ENCODE data around the gene TBL1XR1.

TBL1XR1 gene

DNA sequence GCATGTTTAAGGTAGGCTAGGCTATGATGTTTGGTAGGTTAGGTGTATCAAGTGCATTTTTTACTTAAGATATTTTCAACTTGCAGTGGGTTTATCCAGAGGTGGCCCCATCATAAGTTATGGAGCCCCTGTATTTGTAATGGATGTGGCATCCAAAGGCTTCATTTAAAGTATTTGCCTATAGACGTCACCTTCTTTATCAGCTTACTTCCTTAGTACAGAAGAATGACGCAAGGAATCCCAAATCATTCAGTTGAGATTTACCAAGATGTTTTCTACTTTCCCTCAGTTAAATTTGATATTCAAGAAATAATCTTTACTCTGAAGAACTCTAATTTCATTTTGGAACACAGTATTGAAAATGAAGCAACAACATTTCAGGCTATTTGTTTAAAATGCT lies 201.3 kb downstream of the TBL1XR1 start:
- no peak for DNase-seq

DNA sequence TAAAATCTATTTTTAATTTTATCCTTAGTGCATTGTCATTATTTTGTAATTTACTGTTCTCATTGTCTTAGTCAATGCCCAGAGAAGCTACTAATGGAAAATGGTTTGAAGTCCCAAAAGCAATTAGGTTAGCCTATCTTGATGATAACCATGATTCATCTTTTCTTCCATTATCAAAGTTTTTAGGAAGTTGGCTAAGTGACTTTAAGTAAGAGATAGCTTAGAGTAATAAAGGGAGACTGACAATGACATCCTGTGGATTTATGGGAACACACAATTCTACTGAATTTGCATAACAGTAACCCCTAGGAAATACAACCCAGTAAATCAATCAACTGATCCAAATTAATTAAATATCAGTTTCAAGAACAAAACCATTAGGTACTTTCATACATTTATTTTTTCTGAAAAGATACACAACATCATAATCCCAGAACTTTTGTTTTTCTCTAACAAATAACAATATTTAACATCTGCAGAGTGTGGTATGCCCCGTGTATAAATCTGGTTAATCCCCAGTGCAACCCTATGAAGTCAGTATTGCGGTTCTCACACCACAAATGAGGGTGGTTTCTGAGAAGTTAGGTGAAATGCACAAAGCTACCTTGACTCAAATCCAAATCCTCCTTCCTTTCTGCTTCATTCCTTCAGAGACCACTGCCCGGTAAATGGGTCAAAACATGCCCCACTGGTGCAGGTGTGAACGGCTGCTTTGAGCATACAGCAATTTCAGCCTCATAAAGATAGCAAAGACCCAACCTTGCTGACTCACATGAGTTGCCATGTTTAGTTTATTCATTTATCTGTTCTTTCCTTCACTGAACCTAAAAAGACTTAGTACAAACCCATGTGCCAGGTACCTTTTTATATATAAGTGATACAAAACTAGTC lies 202.1 kb downstream of the TBL1XR1 start:
- DNase-seq = no peak

DNA sequence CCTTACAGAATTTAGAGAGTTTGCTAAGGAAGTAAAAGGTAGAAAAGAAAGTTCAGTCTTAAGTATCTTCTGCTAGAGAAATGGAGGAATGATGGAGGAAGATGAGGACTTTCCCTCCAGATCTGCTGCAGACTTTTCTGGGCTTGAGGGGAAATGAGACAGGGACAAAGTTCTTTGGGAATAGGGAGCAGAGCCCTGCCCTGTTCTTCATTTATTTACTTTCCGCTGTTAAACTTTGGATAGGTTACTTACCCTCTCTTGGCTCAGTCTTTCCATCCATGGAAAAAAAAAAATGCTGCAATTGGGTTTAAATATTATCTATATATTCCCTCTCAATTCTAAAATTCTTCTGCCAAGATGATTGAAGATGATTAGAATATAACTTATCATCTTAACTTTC lies 202.9 kb downstream of the TBL1XR1 start:
- no peak for DNase-seq

DNA sequence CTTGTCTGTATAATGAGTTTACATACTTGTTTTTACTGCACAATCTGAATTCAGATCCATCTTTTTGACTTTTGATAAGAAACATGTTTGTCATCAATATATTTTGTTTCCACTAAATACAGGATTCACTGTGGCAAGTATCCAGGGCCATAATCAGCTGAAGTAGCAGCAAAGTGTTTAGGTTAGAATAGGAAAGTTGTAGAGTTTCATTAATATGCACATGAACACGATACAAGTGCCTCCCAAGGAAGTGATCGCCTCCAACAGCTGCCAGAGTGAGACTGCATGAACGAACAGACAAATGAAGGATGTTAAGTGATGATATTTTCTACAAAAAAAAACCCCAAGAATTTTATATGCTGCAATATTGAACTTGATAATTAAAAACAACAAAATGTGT lies 204.3 kb downstream of the TBL1XR1 start:
- no peak for DNase-seq

DNA sequence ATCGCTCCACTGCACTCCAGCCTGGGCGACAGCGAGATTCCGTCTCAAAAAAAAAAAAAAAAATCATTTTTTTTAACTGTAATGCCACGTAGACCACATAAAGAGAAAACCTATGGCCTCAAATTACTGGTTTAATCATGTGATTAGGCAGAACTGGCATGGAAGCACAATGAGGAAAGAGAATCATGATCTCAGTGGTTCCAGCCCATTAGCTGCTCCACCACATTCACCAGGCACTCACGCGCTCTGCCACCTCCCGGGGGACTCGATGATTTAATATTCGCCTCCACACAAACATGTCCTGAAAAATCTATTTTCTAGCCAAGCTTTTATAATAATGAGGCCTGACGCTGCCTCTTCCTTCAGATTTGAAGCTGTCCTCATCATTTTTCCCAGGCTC lies 204.7 kb downstream of the TBL1XR1 start:
- DNase-seq = peak; percentile 13

DNA sequence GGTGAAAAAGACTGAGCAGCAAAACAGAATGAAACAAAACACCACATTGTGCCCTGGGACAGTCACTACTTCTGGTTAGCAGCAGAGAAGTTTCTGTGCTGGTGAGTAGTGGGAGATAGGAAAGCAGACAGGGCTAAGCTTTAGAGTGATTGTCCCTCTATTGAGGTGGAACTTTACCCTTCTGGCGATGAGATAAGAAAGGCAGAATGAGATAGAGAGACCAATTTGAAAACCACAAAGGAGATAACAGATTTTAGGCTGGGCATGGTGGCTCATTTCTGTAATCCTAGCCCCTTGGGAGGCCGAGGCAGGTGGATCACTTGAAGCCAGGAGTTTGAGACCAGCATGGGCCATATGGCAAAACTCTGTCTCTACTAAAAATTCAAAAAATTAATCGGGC lies 208.5 kb downstream of the TBL1XR1 start:
- DNase-seq = no peak

DNA sequence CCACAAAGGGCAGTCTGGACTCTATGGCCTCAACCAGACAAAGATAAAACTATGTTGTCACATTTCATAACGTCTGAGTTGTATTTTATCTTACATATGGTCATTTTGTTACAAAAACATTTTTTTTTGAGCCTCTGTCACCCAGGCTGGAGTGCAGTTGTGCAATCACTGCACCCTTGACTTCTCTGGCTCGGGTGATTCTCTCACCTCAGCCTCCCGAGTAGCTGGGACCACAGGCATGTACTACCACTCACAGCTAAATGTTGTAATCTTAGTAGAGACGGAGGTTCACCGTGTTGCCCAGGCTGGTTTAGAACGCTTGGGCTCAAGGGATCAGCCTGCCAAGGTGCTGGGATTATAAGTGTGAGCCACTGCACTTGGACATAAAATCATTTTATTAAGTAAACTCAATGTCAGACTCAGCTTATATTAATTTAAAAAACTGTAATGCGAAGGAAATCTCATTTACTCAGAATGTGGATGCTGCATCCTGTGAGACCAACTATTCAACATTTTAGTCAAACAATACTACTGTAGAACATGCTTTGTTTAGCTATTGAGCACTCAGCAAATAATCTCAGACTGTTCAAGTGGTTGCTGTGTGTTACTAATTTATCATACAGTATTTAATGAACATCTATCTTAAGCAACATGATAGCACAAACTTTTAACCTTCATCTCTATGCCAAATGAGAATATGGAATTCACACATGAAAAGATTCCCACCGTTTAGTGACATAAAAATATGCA lies 209.2 kb downstream of the TBL1XR1 start:
- DNase-seq = no peak

DNA sequence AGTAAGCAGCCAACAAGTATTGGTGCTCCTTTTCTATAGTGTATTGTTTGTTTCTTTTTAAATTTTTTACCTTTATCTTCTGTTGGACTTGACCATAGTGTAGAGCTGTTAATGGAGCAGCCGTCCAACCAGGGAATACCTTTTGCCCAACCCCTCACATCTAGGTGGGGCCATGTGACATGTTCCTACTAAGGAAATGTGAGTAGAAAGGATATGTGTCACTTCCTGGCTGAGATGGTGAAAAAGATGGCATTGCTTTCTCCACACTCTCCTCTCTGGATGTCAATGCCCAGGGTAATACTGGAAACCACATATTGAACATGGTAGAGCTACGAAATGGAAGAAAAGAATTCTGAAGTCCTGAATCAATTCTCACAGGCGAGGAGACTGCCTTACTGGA lies 218.8 kb downstream of the TBL1XR1 start:
- no peak for DNase-seq

DNA sequence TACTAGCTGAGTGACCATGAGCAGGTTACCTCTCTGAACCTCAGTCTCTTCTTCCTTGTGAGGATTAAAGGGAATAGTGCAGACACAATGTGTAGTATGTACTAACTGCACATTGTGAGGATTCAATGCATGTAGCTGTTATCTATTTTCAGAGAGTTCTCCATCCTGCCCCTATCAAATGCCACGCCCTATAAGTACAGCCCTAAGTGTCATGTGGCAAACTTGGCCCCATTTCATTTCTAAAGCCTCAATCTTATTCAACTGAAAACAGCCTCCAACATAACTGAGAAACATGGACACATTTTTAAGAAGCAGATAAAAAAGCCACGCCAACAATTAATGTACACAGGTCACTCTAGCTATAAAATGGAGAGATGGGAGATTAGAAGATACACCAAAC lies 220.0 kb downstream of the TBL1XR1 start:
- no peak for DNase-seq

DNA sequence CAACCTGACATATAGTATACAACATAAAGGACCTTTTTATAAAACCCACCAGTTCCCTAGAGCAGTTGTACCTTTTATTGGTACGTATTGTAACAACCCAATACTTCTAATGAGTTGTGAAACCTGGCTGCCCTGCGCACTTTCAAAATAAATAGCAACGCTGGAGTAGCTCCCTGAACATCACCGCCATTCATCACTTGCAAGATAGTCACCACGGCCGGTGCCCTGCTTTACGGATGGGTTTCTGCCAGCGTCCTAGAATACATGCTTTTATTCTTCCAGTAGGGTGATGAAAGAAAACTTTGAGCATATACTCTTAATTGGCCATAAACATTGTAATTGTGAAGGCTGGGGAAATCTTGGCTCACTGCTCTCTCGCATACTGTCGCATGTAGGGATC lies 220.7 kb downstream of the TBL1XR1 start:
- DNase-seq = no peak

DNA sequence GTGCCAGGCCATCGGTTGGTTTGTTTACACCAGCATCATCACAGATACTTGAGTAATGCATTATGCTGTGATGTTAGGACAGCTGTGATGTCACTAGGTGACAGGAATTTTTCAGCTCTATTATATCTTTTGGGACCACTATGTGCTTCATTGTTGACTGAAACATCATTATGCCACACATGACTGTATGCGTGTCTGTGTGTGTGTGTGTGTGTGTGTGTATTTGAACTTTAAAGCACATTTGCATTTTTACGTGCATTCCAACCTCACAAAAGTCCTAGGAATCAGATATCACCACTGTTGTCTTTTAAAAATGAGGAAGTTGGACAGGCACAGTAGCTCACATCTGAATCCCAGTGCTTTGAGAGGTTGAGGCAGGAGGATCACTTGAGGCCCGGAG lies 223.0 kb downstream of the TBL1XR1 start:
- DNase-seq = no peak

DNA sequence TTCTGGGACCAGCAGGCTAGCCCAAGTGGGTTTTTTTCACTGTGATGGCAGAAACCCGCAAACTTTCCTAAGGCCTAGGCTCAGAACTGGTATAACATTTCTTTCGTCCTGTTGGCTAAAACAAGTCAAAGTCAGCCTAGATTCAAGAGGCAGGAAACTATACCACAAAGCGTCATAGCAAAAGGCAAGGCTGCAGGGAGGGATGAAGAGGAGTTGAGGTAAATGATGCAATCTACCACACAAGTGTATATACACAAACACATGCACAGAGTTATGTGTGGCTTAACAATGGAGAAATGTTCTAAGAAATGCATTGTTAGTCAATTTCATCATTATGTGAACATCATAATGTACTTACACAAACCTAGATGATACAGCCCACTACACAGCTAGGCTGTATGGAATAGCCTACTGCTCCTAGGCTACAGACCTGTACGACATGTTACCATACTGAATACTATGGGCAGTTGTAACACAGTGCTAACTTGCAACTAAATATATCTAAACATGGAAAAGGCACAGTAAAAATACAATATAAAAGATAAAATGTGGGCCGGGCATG lies 225.6 kb downstream of the TBL1XR1 start:
- no peak for DNase-seq

DNA sequence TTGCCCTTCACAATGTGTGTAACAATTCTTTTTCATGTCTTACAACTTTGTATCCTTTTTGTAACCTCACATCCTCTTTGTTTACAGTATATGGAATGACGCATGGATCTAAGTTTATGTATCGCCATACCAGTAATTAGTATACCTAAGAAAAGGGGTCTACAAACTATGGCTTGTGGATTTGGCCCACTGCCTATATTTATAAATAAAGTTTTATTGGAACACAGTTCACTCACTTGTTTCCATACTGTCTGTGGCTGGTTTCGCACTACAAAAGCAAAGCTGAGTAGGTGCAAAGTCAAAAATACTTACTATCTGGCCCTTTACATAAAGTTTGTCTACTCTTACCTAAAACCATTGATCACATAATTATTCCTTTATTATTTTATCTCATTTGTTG lies 226.5 kb downstream of the TBL1XR1 start:
- DNase-seq = no peak

DNA sequence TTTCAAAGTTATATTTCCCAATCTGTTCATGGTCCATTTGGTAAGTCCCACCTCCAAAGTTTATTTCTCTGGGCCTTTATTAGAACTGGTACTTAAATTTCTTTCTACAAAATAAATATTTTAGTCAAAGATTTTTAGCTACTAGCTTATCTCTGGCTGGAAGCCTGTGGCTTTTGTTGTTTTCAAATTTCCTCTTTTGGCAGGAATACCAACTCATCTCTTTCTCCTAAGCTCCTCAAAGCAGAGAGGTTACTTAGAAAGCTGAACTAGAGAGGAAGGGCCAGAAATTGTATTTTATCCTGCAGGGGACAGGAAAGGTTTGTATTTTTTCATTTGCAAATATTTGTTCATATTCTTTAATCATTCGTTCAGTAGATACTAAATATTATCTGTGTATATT lies 227.8 kb downstream of the TBL1XR1 start:
- no peak for DNase-seq
